ENCODE measurements around the gene CDK15.
"Not testable (repeated sequence)": the region's sequence is repeated elsewhere in the genome, so short reads cannot be mapped to it uniquely, and the experiment has no call there.

Gene CDK15

DNA sequence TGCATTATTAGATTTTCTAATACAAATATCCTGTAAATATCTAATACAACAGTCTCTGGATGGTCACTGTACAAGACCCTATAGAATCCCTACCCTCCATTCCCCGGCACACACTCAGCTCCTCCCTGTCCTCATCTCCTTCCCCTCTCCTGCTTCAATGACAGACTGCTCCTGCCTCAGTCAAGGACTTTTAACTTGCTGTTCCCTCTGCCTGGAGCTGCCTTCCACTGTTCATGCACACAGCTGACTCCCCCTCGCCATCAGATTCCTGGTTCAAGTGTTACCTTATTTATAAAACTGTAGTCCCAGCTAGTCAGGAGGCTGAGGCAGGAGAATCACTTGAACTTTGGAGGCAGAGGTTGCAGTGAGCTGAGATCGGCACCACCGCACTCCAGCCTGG, 3.3 kb downstream of the CDK15 start:
- Histone ChIP-seq H3K9ac (ENCODE audit: low read depth, low read length) (no peak overlapping the region), H3K27ac (ENCODE audit: low read depth, low read length) (no peak overlapping the region), H3K36me3 (ENCODE audit: insufficient read depth, low read length) (no peaks in the 10 kb centered on the region), H3K4me3 (ENCODE audit: low read length) (no peak overlapping the region), H3K9me3 (ENCODE audit: insufficient read depth, low read depth, low read length) (no peaks in the 10 kb centered on the region), H3K27me3 (ENCODE audit: insufficient read depth, low read length) (no peaks in the 10 kb centered on the region), H3K4me1 (ENCODE audit: insufficient read depth, low read length) (peaks cover 9% of the 10 kb centered on the region)
- 96% methylated on average over 4 of the region's 4 CpGs for WGBS

DNA sequence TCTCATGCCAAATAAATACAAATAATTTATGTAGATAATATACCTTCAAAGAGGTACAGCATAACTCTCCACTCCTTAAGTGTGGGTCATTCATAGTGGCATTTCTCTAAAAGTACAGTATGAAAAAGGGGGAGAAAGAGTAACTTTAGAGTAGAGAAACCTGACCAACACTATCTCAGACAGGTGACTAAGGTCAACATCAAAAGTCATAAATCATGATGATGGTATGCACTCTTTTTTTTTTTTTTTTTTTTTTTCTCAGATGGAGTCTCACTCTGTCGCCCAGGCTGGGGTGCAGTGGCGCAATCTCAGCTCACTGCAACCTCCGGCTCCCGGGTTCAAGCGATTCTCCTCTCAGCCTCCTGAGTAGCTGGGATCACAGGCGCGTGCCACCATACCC, 4.3 kb downstream of the CDK15 start:
- WGBS: 98% methylated on average over 7 of the region's 7 CpGs
- H3K36me3 ChIP-seq (ENCODE audit: insufficient read depth, low read length); H3K27me3 ChIP-seq (ENCODE audit: insufficient read depth, low read length); H3K9ac ChIP-seq (ENCODE audit: low read depth, low read length); H3K27ac ChIP-seq (ENCODE audit: low read depth, low read length); H3K4me1 ChIP-seq (ENCODE audit: insufficient read depth, low read length); H3K4me3 ChIP-seq (ENCODE audit: low read length); H3K9me3 ChIP-seq (ENCODE audit: insufficient read depth, low read depth, low read length): not testable (repeated sequence)

DNA sequence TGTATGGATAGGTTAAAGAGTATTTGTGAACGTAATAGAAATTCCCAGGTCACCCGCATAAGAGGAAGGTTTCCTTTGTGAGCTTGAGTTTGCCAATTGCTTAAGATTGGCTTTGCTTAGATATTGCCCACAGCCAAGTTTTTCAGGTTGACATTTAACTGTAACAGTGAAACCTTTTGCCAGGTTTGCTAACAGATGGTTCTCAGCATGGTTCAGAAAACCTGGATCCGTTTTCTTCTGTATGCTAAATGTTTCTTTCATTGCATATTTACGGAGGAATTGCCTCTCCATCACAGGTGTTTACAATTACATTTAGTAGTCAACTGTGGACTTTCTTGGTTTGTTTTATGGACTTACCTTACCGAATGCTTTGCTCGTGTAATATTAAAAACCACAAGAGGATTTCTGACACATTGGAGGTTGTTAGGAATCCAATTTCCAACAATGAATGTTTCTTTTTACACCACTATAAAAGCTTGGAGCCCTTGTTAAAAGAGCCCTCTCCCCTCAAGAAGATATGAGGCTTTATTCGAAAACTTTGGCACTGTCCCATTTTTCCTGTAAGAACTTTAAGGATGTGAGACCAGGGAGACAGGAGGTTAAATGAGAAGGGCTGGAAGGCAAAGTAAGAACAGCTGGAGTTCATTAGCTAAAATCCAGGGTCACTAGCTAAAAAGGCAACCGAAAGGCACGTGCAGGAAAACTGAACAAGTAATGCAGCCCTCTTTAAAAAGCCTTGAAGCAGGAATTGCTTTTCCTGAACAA, 7.8 kb downstream of the CDK15 start:
- Histone ChIP-seq H3K27me3 (ENCODE audit: insufficient read depth, low read length) (no peaks in the 10 kb centered on the region), H3K4me3 (ENCODE audit: low read length) (no peak overlapping the region), H3K9ac (ENCODE audit: low read depth, low read length) (no peak overlapping the region), H3K27ac (ENCODE audit: low read depth, low read length) (no peak overlapping the region), H3K4me1 (ENCODE audit: insufficient read depth, low read length) (no peaks in the 10 kb centered on the region), H3K36me3 (ENCODE audit: insufficient read depth, low read length) (no peaks in the 10 kb centered on the region), H3K9me3 (ENCODE audit: insufficient read depth, low read depth, low read length) (peaks cover 9% of the 10 kb centered on the region)
- WGBS: 87% methylated on average over 7 of the region's 9 CpGs

DNA sequence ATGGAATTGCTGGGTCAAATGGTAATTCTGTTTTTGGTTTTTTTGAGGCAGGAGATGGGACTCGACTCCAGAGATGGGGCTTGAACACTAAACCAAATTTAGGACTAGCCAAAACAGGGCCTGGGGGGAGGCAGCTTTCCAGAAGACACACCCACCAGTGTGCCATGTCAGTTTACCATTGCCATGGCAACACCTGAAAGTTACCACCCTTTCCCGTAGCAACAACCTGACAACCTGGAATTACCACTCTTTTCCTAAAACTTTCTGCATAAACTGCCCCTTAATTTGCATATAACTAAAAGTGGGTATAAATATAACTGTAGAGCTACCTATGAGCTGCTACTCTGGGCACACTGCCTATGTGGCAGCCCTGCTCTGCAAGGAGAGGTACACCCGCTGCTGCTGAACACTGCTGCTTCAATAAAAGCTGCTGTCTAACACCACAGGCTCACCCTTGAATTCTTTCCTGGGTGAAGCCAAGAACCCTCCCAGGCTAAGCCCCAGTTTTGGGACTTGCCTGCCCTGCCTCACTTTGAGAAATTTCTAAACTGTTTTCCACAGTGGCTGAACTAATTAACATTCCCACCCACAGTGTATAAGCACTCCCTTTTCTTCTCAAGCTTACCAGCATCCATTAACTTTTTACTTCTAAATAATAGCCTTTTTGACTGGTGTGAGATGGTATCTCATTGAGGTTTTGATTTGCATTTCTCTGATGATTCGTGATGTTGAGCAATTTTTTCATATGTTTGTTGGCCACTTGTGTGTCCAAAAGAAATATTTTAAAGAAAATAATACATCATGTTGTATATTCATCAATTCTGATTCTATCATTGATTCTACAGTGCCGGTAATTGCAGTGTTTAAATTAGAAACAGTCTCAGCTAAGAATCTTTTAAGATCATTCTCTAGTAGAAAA, 10.6 kb downstream of the CDK15 start:
- H3K9me3 ChIP-seq (ENCODE audit: insufficient read depth, low read depth, low read length): peaks cover 9% of the 10 kb centered on the region
- no peaks in the 10 kb centered on the region for H3K4me1 ChIP-seq (ENCODE audit: insufficient read depth, low read length)
- 92% methylated on average over 5 of the region's 5 CpGs for WGBS
- no peak overlapping the region for H3K27ac ChIP-seq (ENCODE audit: low read depth, low read length)
- no peak overlapping the region for H3K9ac ChIP-seq (ENCODE audit: low read depth, low read length)
- no peaks in the 10 kb centered on the region for H3K36me3 ChIP-seq (ENCODE audit: insufficient read depth, low read length)
- no peaks in the 10 kb centered on the region for H3K27me3 ChIP-seq (ENCODE audit: insufficient read depth, low read length)
- H3K4me3 ChIP-seq (ENCODE audit: low read length): no peak overlapping the region

DNA sequence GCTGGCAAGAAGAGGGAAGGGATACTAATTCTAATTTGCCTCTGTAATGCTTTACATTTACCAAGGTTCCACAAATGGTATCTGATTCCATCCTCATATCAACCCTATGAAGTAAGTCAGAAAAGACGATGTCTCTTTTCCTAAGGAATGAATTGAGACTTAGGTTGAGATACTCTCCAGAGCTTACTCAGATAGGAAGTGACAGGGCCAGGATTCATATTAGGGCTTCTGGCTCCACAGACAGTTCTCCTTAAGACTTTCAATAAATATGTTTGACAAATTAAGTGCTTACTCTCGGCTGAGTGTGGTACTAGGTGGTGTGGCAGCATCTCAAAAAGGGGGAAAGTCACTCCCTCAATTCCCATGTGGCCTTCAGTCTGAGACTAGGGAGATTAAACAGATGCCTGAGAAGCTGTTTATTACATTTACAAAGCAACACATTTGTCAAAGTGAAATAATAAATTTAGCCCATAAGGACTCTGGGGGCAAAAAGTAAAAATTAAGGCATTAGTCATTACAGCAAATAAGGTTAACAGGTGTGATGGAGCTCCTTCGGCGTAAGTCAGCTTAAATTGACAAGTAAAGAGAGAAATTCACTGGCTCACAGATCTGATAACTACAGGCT, 14.2 kb downstream of the CDK15 start:
- Histone ChIP-seq H3K27me3 (ENCODE audit: insufficient read depth, low read length) (no peaks in the 10 kb centered on the region), H3K27ac (ENCODE audit: low read depth, low read length) (no peak overlapping the region), H3K36me3 (ENCODE audit: insufficient read depth, low read length) (no peaks in the 10 kb centered on the region), H3K4me1 (ENCODE audit: insufficient read depth, low read length) (no peaks in the 10 kb centered on the region), H3K9ac (ENCODE audit: low read depth, low read length) (no peak overlapping the region), H3K4me3 (ENCODE audit: low read length) (no peak overlapping the region), H3K9me3 (ENCODE audit: insufficient read depth, low read depth, low read length) (peaks cover 9% of the 10 kb centered on the region)
- whole genome bisulfite sequencing: 96% methylated on average over 4 of the region's 4 CpGs

DNA sequence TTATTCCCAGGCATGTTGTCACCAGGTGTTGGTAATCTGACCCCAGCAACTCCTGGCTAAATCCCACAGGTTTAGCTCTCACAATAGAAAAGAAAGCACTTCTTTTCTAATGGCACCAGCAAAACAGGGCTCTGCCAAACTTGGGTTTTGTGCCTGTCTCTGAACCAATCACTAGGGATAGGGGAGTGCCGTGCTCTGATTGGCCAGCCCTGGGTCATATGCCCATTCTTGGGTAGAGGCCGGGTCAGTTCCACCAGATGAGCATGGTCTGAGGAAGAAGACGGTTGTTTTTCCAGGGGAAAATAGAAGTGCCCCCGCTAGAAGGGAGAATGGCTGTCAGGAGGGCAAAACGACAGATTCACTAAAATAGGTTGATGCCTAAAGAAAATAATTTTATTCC, 14.7 kb downstream of the CDK15 start:
- Histone ChIP-seq H3K9me3 (ENCODE audit: insufficient read depth, low read depth, low read length) (peaks cover 9% of the 10 kb centered on the region), H3K4me1 (ENCODE audit: insufficient read depth, low read length) (no peaks in the 10 kb centered on the region), H3K27me3 (ENCODE audit: insufficient read depth, low read length) (no peaks in the 10 kb centered on the region), H3K36me3 (ENCODE audit: insufficient read depth, low read length) (no peaks in the 10 kb centered on the region), H3K4me3 (ENCODE audit: low read length) (no peak overlapping the region), H3K9ac (ENCODE audit: low read depth, low read length) (no peak overlapping the region), H3K27ac (ENCODE audit: low read depth, low read length) (no peak overlapping the region)
- 86% methylated on average over 4 of the region's 5 CpGs for WGBS

DNA sequence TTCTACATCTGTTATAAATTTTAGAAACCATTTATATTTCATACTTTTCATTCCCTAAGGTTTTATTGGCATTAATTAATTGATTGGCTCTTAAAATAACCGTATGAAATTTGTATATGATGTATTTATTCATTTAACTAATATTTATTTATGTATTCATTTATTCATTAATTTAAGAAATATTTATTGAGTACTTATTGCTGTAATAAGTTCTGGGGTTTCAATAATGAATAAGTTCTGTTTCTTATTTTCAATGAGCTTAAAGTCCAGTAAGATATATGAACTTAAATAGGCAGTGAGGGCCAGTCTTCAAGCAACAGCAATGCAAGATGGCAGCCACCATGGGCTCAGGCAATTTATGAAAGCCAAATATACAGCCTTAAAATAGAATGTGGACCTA, 17.9 kb downstream of the CDK15 start:
- H3K36me3 ChIP-seq (ENCODE audit: insufficient read depth, low read length): no peaks in the 10 kb centered on the region
- no peaks in the 10 kb centered on the region for H3K9me3 ChIP-seq (ENCODE audit: insufficient read depth, low read depth, low read length)
- no peak overlapping the region for H3K27ac ChIP-seq (ENCODE audit: low read depth, low read length)
- H3K9ac ChIP-seq (ENCODE audit: low read depth, low read length): no peak overlapping the region
- H3K27me3 ChIP-seq (ENCODE audit: insufficient read depth, low read length): no peaks in the 10 kb centered on the region
- no peak overlapping the region for H3K4me3 ChIP-seq (ENCODE audit: low read length)
- WGBS: no CpG with 5 or more reads among the region's 1 CpG
- no peaks in the 10 kb centered on the region for H3K4me1 ChIP-seq (ENCODE audit: insufficient read depth, low read length)

DNA sequence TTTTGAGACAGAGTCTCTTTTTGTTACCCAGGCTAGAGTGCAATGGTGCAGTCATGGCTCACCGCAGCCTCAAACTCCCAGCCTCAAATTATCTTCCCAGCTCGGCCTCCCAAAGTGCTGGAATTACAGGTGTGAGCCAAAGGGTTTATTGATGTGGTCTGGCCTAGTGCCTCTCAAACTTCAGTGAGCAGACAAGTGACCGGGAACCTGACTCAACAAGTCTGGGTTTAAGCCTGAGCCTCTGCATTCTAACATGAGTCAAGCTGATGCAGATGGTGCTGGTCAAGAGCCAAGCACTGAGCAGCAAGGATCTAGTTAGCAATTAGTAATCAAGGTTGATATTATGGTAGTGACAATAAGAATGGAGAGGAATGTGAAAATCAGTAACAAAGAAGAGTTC, 21.3 kb downstream of the CDK15 start:
- H3K4me3 ChIP-seq (ENCODE audit: low read length): no peak overlapping the region
- 93% methylated on average over 2 of the region's 3 CpGs for WGBS
- no peak overlapping the region for H3K9ac ChIP-seq (ENCODE audit: low read depth, low read length)
- H3K36me3 ChIP-seq (ENCODE audit: insufficient read depth, low read length): no peaks in the 10 kb centered on the region
- H3K27ac ChIP-seq (ENCODE audit: low read depth, low read length): no peak overlapping the region
- H3K27me3 ChIP-seq (ENCODE audit: insufficient read depth, low read length): no peaks in the 10 kb centered on the region
- no peaks in the 10 kb centered on the region for H3K4me1 ChIP-seq (ENCODE audit: insufficient read depth, low read length)
- H3K9me3 ChIP-seq (ENCODE audit: insufficient read depth, low read depth, low read length): no peaks in the 10 kb centered on the region

DNA sequence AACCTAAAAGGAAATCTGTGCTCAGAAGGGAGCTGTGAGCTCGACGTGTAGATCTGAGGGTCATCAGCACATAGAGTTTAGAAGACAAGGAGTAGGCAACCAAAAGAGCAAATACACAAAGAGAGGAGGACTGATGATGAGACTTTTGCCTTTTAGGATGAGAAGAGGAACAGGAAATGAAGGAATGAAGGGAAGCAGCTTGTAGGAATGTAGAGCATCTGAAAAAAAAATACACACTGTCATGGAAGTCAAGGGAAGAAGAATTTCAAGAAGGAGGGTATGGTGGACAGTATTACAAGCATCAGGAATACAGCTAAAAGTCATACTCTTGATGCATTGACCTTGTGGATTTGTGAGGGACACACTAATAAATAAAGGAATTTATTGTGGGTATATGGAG, 21.9 kb downstream of the CDK15 start:
- WGBS: 89% methylated on average over 2 of the region's 2 CpGs
- no peaks in the 10 kb centered on the region for H3K36me3 ChIP-seq (ENCODE audit: insufficient read depth, low read length)
- H3K27me3 ChIP-seq (ENCODE audit: insufficient read depth, low read length): no peaks in the 10 kb centered on the region
- no peaks in the 10 kb centered on the region for H3K9me3 ChIP-seq (ENCODE audit: insufficient read depth, low read depth, low read length)
- no peaks in the 10 kb centered on the region for H3K4me1 ChIP-seq (ENCODE audit: insufficient read depth, low read length)
- no peak overlapping the region for H3K4me3 ChIP-seq (ENCODE audit: low read length)
- no peak overlapping the region for H3K27ac ChIP-seq (ENCODE audit: low read depth, low read length)
- no peak overlapping the region for H3K9ac ChIP-seq (ENCODE audit: low read depth, low read length)

DNA sequence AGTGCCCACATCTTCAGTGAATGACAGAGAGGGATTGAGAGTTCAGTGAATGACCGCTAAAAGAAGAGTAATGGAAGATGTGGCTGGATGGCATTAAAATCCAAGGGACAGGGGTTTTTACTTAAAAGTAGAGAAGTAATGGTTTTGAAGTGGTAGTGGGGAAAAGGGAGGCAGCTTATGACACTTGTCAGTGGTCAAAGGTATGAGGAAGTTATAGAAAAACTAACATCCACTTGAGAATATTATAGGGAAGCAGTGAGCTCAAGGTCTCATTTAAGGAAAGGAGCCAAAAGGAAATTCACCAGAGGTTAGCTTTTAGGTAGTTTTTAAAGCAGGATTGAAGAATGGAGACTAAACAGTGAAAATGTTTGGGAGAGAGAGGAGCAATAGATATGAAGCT, 24.3 kb downstream of the CDK15 start:
- no peaks in the 10 kb centered on the region for H3K9me3 ChIP-seq (ENCODE audit: insufficient read depth, low read depth, low read length)
- no peaks in the 10 kb centered on the region for H3K36me3 ChIP-seq (ENCODE audit: insufficient read depth, low read length)
- H3K27me3 ChIP-seq (ENCODE audit: insufficient read depth, low read length): no peaks in the 10 kb centered on the region
- no peaks in the 10 kb centered on the region for H3K4me1 ChIP-seq (ENCODE audit: insufficient read depth, low read length)
- no peak overlapping the region for H3K9ac ChIP-seq (ENCODE audit: low read depth, low read length)
- no peak overlapping the region for H3K27ac ChIP-seq (ENCODE audit: low read depth, low read length)
- H3K4me3 ChIP-seq (ENCODE audit: low read length): no peak overlapping the region
- 92% methylated on average over 1 of the region's 1 CpG for WGBS

DNA sequence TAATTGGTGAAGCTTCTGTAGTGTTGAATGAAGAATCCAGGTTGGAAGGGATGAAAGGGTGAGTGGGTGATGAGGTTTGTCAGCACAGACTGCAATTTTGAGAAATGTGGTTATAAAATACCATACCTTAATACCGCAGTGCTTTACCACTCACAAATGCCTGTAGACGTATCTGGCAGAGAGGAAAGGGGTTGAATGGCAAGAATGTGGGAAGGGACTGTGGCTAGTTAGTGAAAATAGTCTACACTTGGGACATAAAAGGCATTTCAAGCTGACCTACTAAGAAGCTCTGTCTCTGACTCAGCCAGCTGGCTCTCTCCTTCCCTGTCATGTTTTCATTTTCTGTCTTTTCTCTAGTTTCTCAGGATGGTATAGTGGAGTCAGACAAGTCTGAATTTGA, 25.1 kb downstream of the CDK15 start:
- H3K4me1 ChIP-seq (ENCODE audit: insufficient read depth, low read length): no peaks in the 10 kb centered on the region
- no peaks in the 10 kb centered on the region for H3K27me3 ChIP-seq (ENCODE audit: insufficient read depth, low read length)
- no peak overlapping the region for H3K4me3 ChIP-seq (ENCODE audit: low read length)
- WGBS: 69% methylated on average over 1 of the region's 2 CpGs
- no peaks in the 10 kb centered on the region for H3K36me3 ChIP-seq (ENCODE audit: insufficient read depth, low read length)
- H3K27ac ChIP-seq (ENCODE audit: low read depth, low read length): no peak overlapping the region
- H3K9ac ChIP-seq (ENCODE audit: low read depth, low read length): no peak overlapping the region
- no peaks in the 10 kb centered on the region for H3K9me3 ChIP-seq (ENCODE audit: insufficient read depth, low read depth, low read length)
